GM12874 (cell line): ENCODE results near the gene IER3IP1.

ENCODE experiments used
- CTCF ChIP-seq: IDR thresholded peaks from 2 replicates; pipeline ENCODE4 v1.5.1; 2011; ENCODE audit warnings: low read depth, mild to moderate bottlenecking, control low read depth, low read length, moderate library complexity; ENCODE audit not compliant: insufficient read depth

The IER3IP1 gene

GRCh38 chr18:47121146-47121545 is 55.0 kb downstream of the IER3IP1 start:
- TF ChIP-seq CTCF = no peak

GRCh38 chr18:47120428-47120827 is 55.7 kb downstream of the IER3IP1 start:
- TF ChIP-seq CTCF = no peak

- no peak for TF ChIP-seq CTCF
These were observed 57.2 kb downstream of the IER3IP1 start for GRCh38 chr18:47118981-47119380.

- TF ChIP-seq CTCF = no peak
These were observed 61.0 kb downstream of the IER3IP1 start for GRCh38 chr18:47115205-47115604.

GRCh38 chr18:47113796-47114540 is 62.2 kb downstream of the IER3IP1 start:
- no peak for TF ChIP-seq CTCF

GRCh38 chr18:47110492-47111274 is 65.5 kb downstream of the IER3IP1 start:
- TF ChIP-seq CTCF = no peak

GRCh38 chr18:47109720-47110119 is 66.4 kb downstream of the IER3IP1 start:
- no peak for TF ChIP-seq CTCF
